HepG2 (cell line): ENCODE results near the gene SLC35B1.

Experiments used
- CBX5 ChIP-seq: sonication (generic); formaldehyde crosslinking; IDR thresholded peaks from 2 replicates; pipeline ENCODE4 v1.4.0; 2020; ENCODE audit warnings: missing genetic modification reagents, borderline replicate concordance
- CTCF ChIP-seq: sonication (generic); formaldehyde crosslinking; IDR thresholded peaks from 2 replicates; pipeline ENCODE4 v1.5.0; 2020; ENCODE audit warnings: mild to moderate bottlenecking, missing genetic modification reagents, moderate library complexity
- E2F5 ChIP-seq: sonication (generic); formaldehyde crosslinking; conservative IDR thresholded peaks from 2 replicates; pipeline ENCODE4 v1.4.0; 2020; ENCODE audit warnings: missing genetic modification reagents
- HCFC1 ChIP-seq: fragments of 150-350 bp; IDR thresholded peaks from 2 replicates; pipeline ENCODE4 v1.6.1; 2014; ENCODE audit warnings: low read depth, low read length
- HDAC2 ChIP-seq: sonication (generic); formaldehyde crosslinking; IDR thresholded peaks from 2 replicates; pipeline ENCODE4 v1.4.0; 2020; ENCODE audit warnings: missing genetic modification reagents
- LBX2 ChIP-seq: sonication (generic); formaldehyde crosslinking; IDR thresholded peaks from 2 replicates; pipeline ENCODE4 v1.5.0; 2020; ENCODE audit warnings: missing genetic modification reagents, mild to moderate bottlenecking, borderline replicate concordance
- MLX ChIP-seq: IDR thresholded peaks from 2 replicates; pipeline ENCODE4 v1.6.1; 2016
- NFE2L2 ChIP-seq: fragments of 150-350 bp; IDR thresholded peaks from 2 replicates; pipeline ENCODE4 v1.6.1; 2014; ENCODE audit warnings: low read length
- RFX5 ChIP-seq: IDR thresholded peaks from 2 replicates; pipeline ENCODE4 v1.6.1; 2011; ENCODE audit warnings: low read depth, low read length, improper control_type of control experiment
- TP53 ChIP-seq: sonication (generic); formaldehyde crosslinking; conservative IDR thresholded peaks from 2 replicates; pipeline ENCODE4 v1.4.0; 2020; ENCODE audit warnings: missing genetic modification reagents
- YY1 ChIP-seq: IDR thresholded peaks from 2 replicates; pipeline ENCODE4 v1.6.1; 2011; ENCODE audit warnings: low read length, low read depth, moderate library complexity, mild to moderate bottlenecking; ENCODE audit not compliant: insufficient read depth, insufficient replicate concordance
- ZFP90 ChIP-seq: sonication (generic); formaldehyde crosslinking; IDR thresholded peaks from 2 replicates; pipeline ENCODE4 v1.8.0; 2022; ENCODE audit warnings: missing genetic modification reagents, mild to moderate bottlenecking, inconsistent platforms, borderline replicate concordance
- ZHX1 ChIP-seq: sonication (generic); formaldehyde crosslinking; IDR thresholded peaks from 2 replicates; pipeline ENCODE4 v1.8.1; 2022; ENCODE audit warnings: low read depth, mild to moderate bottlenecking, missing genetic modification reagents
- ZNF639 ChIP-seq: conservative IDR thresholded peaks from 2 replicates; pipeline ENCODE4 v1.6.1; 2018; ENCODE audit warnings: missing genetic modification reagents

GRCh38 chr17:49742166-49742638 is 34.4 kb upstream of the SLC35B1 start:
- no peak for TF ChIP-seq HCFC1
- TF ChIP-seq ZHX1 (CRISPR knock-in tag): no peak
- TF ChIP-seq RFX5: no peak
- TF ChIP-seq HDAC2 (CRISPR knock-in tag): no peak
- no peak for TF ChIP-seq LBX2 (CRISPR knock-in tag)
- no peak for TF ChIP-seq CBX5 (CRISPR knock-in tag)
- no peak for TF ChIP-seq E2F5 (CRISPR knock-in tag)
- no peak for TF ChIP-seq CTCF (CRISPR knock-in tag)
- no peak for TF ChIP-seq NFE2L2
- TF ChIP-seq ZNF639 (CRISPR knock-in tag): no peak
- no peak for TF ChIP-seq YY1
- no peak for TF ChIP-seq TP53 (CRISPR knock-in tag)
- no peak for TF ChIP-seq ZFP90 (CRISPR knock-in tag)
- TF ChIP-seq MLX (CRISPR knock-in tag): no peak
